GM19395 (cell line): ENCODE data around the gene LAPTM4A.
"Not testable (repeated sequence)": the region's sequence is repeated elsewhere in the genome, so short reads cannot be mapped to it uniquely, and the experiment has no call there.

Experiments used
- ATAC-seq: cut with Tn5 transposase; IDR thresholded peaks from one replicate; pipeline ENCODE4 v1.9.1; 2021; ENCODE audit warnings: mild to moderate bottlenecking, moderate library complexity; ENCODE audit not compliant: unreplicated experiment

The LAPTM4A gene

GRCh38 chr2:20052861-20053281 is 1.4 kb upstream of the LAPTM4A start:
- ATAC-seq = no peak

GRCh38 chr2:20052229-20052851 is 912 bp upstream of the LAPTM4A start:
- ATAC-seq = no peak

GRCh38 chr2:20050646-20051531 is 539 bp downstream of the LAPTM4A start:
- peak; percentile 30 for ATAC-seq

- peak; percentile 35 for ATAC-seq
Observed at GRCh38 chr2:20050104-20050645, 1.3 kb downstream of the LAPTM4A start.

GRCh38 chr2:20049637-20050036 is 1.8 kb downstream of the LAPTM4A start:
- ATAC-seq = no peak

GRCh38 chr2:20048488-20049448 is 2.7 kb downstream of the LAPTM4A start:
- no peak for ATAC-seq

GRCh38 chr2:20045712-20046292 is 5.6 kb downstream of the LAPTM4A start:
- ATAC-seq = not testable (repeated sequence)

- no peak for ATAC-seq
Observed at GRCh38 chr2:20044778-20045177, 6.7 kb downstream of the LAPTM4A start.

GRCh38 chr2:20042531-20042930 is 8.9 kb downstream of the LAPTM4A start:
- ATAC-seq = no peak

GRCh38 chr2:20040489-20041172 is 10.8 kb downstream of the LAPTM4A start:
- no peak for ATAC-seq

GRCh38 chr2:20037660-20038059 is 13.8 kb downstream of the LAPTM4A start:
- ATAC-seq = no peak

GRCh38 chr2:20035955-20036666 is 15.3 kb downstream of the LAPTM4A start:
- ATAC-seq = no peak

- no peak for ATAC-seq
Observed at GRCh38 chr2:20034821-20035220, 16.6 kb downstream of the LAPTM4A start.

- ATAC-seq = no peak
Observed at GRCh38 chr2:20034218-20034617, 17.2 kb downstream of the LAPTM4A start.

GRCh38 chr2:20033322-20033721 is 18.1 kb downstream of the LAPTM4A start:
- ATAC-seq = no peak

- no peak for ATAC-seq
Observed at GRCh38 chr2:20030224-20030623, 21.2 kb downstream of the LAPTM4A start.

- ATAC-seq = no peak
Observed at GRCh38 chr2:20027705-20028434, 23.6 kb downstream of the LAPTM4A start.

- ATAC-seq = no peak
Observed at GRCh38 chr2:20027260-20027677, 24.2 kb downstream of the LAPTM4A start.
